Keratinocyte (primary cell): Measurements from ENCODE around the gene ALDH9A1.

Experiments
- CTCF ChIP-seq, 3 experiments: IDR thresholded peaks in 1 of 3; conservative IDR thresholded peaks in 1 of 3; optimal IDR thresholded peaks in 1 of 3; 2 replicates in 2 of 3; 3 replicates in 1 of 3; pipeline versions ENCODE3 to v1.5.1; 2011; ENCODE audit warnings: low read length in 3 of 3, mild to moderate bottlenecking in 3 of 3, moderate library complexity in 2 of 3, control low read depth in 1 of 3, inconsistent platforms in 1 of 3; ENCODE audit not compliant: insufficient read depth in 2 of 3; ENCODE audit errors: extremely low read depth in 1 of 3
- EZH2 ChIP-seq: IDR thresholded peaks from one replicate; pipeline ENCODE4 v1.6.1; 2012; ENCODE audit warnings: inconsistent platforms, mild to moderate bottlenecking, low read length, moderate library complexity

- TF ChIP-seq CTCF (optimal IDR thresholded peaks at IDR 0.05 in 1 of 3, IDR thresholded peaks at IDR 0.05 in 1 of 3, conservative IDR thresholded peaks at IDR 0.05 in 1 of 3; ENCODE audit: extremely low read depth in 1 of 3, insufficient read depth in 2 of 3, low read length in 3 of 3) (no peak), EZH2 (no peak)
Measured at GRCh38 chr1:165635823-165636222, 62.5 kb downstream of the ALDH9A1 start.
